OCI-LY1 (cell line): ENCODE results near the gene CHIT1.
"Not testable (repeated sequence)": the region's sequence is repeated elsewhere in the genome, so short reads cannot be mapped to it uniquely, and the experiment has no call there.

Source experiments
- H2AFZ ChIP-seq: fragments of 200-600 bp; sonication (generic), shearing (Covaris generic); 2 replicates; pipeline ENCODE4 v1.6.0; 2014; ENCODE audit warnings: antibody characterized with exemption, mild to moderate bottlenecking, low read length
- H3F3A ChIP-seq: fragments of 200-600 bp; sonication (generic), shearing (Covaris generic); 2 replicates; pipeline ENCODE4 v1.6.0; 2014; ENCODE audit warnings: mild to moderate bottlenecking, antibody characterized with exemption, low read length, moderate library complexity; ENCODE audit not compliant: insufficient read depth
- H3K27ac ChIP-seq: fragments of 200-600 bp; sonication (generic); 2 replicates; pipeline ENCODE4 v1.5.1; 2014; ENCODE audit warnings: low read length, mixed run types, mild to moderate bottlenecking, low read depth; ENCODE audit not compliant: poor library complexity, severe bottlenecking
- H3K27me3 ChIP-seq: fragments of 200-600 bp; sonication (generic); 2 replicates; pipeline ENCODE4 v1.6.0; 2014; ENCODE audit warnings: antibody characterized with exemption, mild to moderate bottlenecking, low read length, moderate library complexity; ENCODE audit not compliant: insufficient read depth
- H3K36me3 ChIP-seq: fragments of 200-600 bp; sonication (generic); 2 replicates; pipeline ENCODE4 v1.6.1; 2014; ENCODE audit warnings: mild to moderate bottlenecking, antibody characterized with exemption, low read length, moderate library complexity, mixed read lengths; ENCODE audit not compliant: insufficient read depth
- H3K4me1 ChIP-seq: fragments of 200-600 bp; sonication (generic); 2 replicates; pipeline ENCODE4 v1.5.1; 2014; ENCODE audit warnings: mild to moderate bottlenecking, low read length, moderate library complexity; ENCODE audit not compliant: insufficient read depth, severe bottlenecking
- H3K4me2 ChIP-seq: fragments of 200-600 bp; sonication (generic), shearing (Covaris generic); 2 replicates; pipeline ENCODE4 v1.6.1; 2014; ENCODE audit warnings: low read length
- H3K4me3 ChIP-seq: fragments of 200-600 bp; sonication (generic); 2 replicates; pipeline ENCODE4 v1.5.1; 2014; ENCODE audit warnings: low read length, low read depth, mild to moderate bottlenecking, mixed read lengths; ENCODE audit not compliant: poor library complexity, severe bottlenecking
- H3K79me2 ChIP-seq: fragments of 200-600 bp; shearing (Covaris generic); 2 replicates; pipeline ENCODE4 v1.6.1; 2016; ENCODE audit warnings: mixed run types, low read length, mixed read lengths; ENCODE audit not compliant: insufficient read depth
- H3K9ac ChIP-seq: fragments of 200-600 bp; sonication (generic), shearing (Covaris generic); 2 replicates; pipeline ENCODE4 v1.6.1; 2014; ENCODE audit warnings: mild to moderate bottlenecking, low read length, mixed read lengths
- H3K9me2 ChIP-seq: fragments of 200-600 bp; sonication (generic), shearing (Covaris generic); 2 replicates; pipeline ENCODE4 v1.6.1; 2014; ENCODE audit warnings: low read depth, mild to moderate bottlenecking, low read length, mixed read lengths
- H3K9me3 ChIP-seq: fragments of 200-600 bp; shearing (Covaris generic); 2 replicates; pipeline ENCODE4 v1.6.1; 2014; ENCODE audit warnings: low read length, mixed read lengths
- H4K20me1 ChIP-seq: fragments of 200-600 bp; sonication (generic), shearing (Covaris generic); 2 replicates; pipeline ENCODE4 v1.6.0; 2016; ENCODE audit warnings: mild to moderate bottlenecking, low read length; ENCODE audit not compliant: insufficient read depth
- CTCF ChIP-seq: fragments of 200-600 bp; sonication (generic), shearing (Covaris generic); IDR thresholded peaks from 2 replicates; pipeline ENCODE4 v1.5.1; 2017; ENCODE audit warnings: mild to moderate bottlenecking, antibody characterized with exemption, low read length, moderate library complexity, mixed read lengths
- EZH2 ChIP-seq: fragments of 200-600 bp; sonication (generic), shearing (Covaris generic); IDR thresholded peaks from 2 replicates; pipeline ENCODE4 v1.8.0; 2017; ENCODE audit warnings: borderline replicate concordance, mixed run types, mild to moderate bottlenecking, antibody characterized with exemption, low read length, moderate library complexity, mixed read lengths

The CHIT1 gene

GRCh38 chr1:203238535-203238934 lies 9.1 kb upstream of the CHIT1 start:
- Histone ChIP-seq H3K9ac (no peak overlapping the region), H3K27ac (no peak overlapping the region), H3K27me3 (no peaks in the 10 kb centered on the region; the same call in 1 of the 2 replicates), H3K4me1 (no peaks in the 10 kb centered on the region), H2AFZ (no peak overlapping the region), H3K9me3 (peaks cover 7% of the 10 kb centered on the region; the same call in 1 of the 2 replicates), H3K36me3 (no peaks in the 10 kb centered on the region), H3K4me2 (no peak overlapping the region), H3K9me2 (no peaks in the 10 kb centered on the region), H4K20me1 (no peaks in the 10 kb centered on the region), H3K79me2 (no peaks in the 10 kb centered on the region), H3F3A (no peaks in the 10 kb centered on the region), H3K4me3 (no peak overlapping the region)
- TF ChIP-seq EZH2 (no peak), CTCF (no peak)

DNA sequence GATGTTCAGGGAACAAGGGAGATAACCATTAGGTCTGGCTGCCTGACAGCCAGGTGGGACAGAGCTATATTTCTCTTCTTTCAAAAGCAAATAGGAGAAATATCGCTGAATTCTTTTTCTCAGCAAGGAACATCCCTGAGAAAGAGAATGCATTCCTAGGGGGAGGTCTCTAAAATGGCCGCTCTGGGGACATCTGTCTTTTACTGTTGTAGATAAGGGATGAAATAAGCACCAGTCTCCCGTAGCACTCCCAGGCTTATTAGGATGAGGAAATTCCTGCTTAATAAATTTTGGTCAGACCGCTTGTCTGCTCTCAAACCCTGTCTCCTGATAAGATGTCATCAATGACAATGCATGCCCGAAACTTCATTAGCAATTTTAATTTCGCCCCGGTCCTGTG lies 5.4 kb upstream of the CHIT1 start:
- not testable (repeated sequence) for H3K27me3 ChIP-seq, H3K79me2 ChIP-seq, H3K9me2 ChIP-seq, H3K9ac ChIP-seq, H3K4me2 ChIP-seq, H3K4me1 ChIP-seq, H3F3A ChIP-seq, H3K27ac ChIP-seq, H2AFZ ChIP-seq, H3K36me3 ChIP-seq, H3K9me3 ChIP-seq, H4K20me1 ChIP-seq, H3K4me3 ChIP-seq

- Histone ChIP-seq H4K20me1 (no peaks in the 10 kb centered on the region), H3K9me2 (no peaks in the 10 kb centered on the region), H3K4me1 (no peaks in the 10 kb centered on the region), H3K9me3 (no peaks in the 10 kb centered on the region), H3K4me2 (no peak overlapping the region), H3K79me2 (no peaks in the 10 kb centered on the region), H3K9ac (no peak overlapping the region), H3F3A (no peaks in the 10 kb centered on the region), H2AFZ (no peak overlapping the region), H3K27me3 (no peaks in the 10 kb centered on the region), H3K36me3 (no peaks in the 10 kb centered on the region), H3K27ac (no peak overlapping the region), H3K4me3 (no peak overlapping the region)
- TF ChIP-seq EZH2 (no peak), CTCF (no peak)
Observed at GRCh38 chr1:203228670-203229069, 803 bp downstream of the CHIT1 start.

- H3K36me3 ChIP-seq, result no peaks in the 10 kb centered on the region
- no peak overlapping the region for H3K4me2 ChIP-seq
- TF ChIP-seq CTCF (no peak), EZH2 (no peak)
- H3K79me2 ChIP-seq, result no peaks in the 10 kb centered on the region
- H3K27me3 ChIP-seq, result no peaks in the 10 kb centered on the region
- no peak overlapping the region for H3K4me3 ChIP-seq
- no peak overlapping the region for H3K9ac ChIP-seq
- no peaks in the 10 kb centered on the region for H3K4me1 ChIP-seq
- no peak overlapping the region for H3K27ac ChIP-seq
- no peak overlapping the region for H2AFZ ChIP-seq
- no peaks in the 10 kb centered on the region for H3K9me3 ChIP-seq
- H4K20me1 ChIP-seq, result no peaks in the 10 kb centered on the region
- no peaks in the 10 kb centered on the region for H3K9me2 ChIP-seq
- H3F3A ChIP-seq, result no peaks in the 10 kb centered on the region
Observed at GRCh38 chr1:203227371-203228083, 1.9 kb downstream of the CHIT1 start.
